IMR-90 (cell line): ENCODE data around the gene TTC27. TPM values are rescaled to one million over a fixed set of nuclear protein-coding genes. Genes with fewer than 3 reads are reported as not detected.

Experiments
- ATAC-seq: fragments of 200-7000 bp; cut with Tn5 transposase; 2 replicates; pipeline ENCODE4 v1.9.1; 2020; ENCODE audit warnings: low read depth, mild to moderate bottlenecking, moderate library complexity
- BruUV-seq: library from RNA; stranded (reverse); fragments of 400-500 nt; replicated peaks from 2 replicates; lab custom pipeline; 2021; lab: Mats Ljungman, UMichigan
- CTCF ChIA-PET: fragments of 300-600 bp; formaldehyde crosslinking; extraction: SDS; loops from one replicate; lab custom pipeline; 2021; ENCODE audit warnings: antibody characterized with exemption; lab: Yijun Ruan, JAX
- POLR2A ChIA-PET: fragments of 300-600 bp; sonication (Branson Sonifier 250); formaldehyde crosslinking; loops from one replicate; lab custom pipeline; 2022; ENCODE audit warnings: antibody characterized with exemption; ENCODE audit not compliant: unreplicated experiment; lab: Charles Lee
- DNase-seq: peaks from one replicate; pipeline ENCODE4 v3.0.0; 2013
- H2AFZ ChIP-seq: replicated peaks from 2 replicates; pipeline ENCODE3; 2013; ENCODE audit warnings: low read length, mild to moderate bottlenecking; ENCODE audit not compliant: poor library complexity
- H2AK5ac ChIP-seq: 2 replicates; pipeline ENCODE4 v1.6.1; 2013; ENCODE audit warnings: low read depth, low read length, inconsistent platforms
- H2AK9ac ChIP-seq: replicated peaks from 2 replicates; pipeline ENCODE3; 2013; ENCODE audit warnings: mild to moderate bottlenecking, low read depth, low read length, moderate library complexity; ENCODE audit not compliant: poor library complexity
- H2BK120ac ChIP-seq: 2 replicates; pipeline ENCODE4 v1.6.1; 2013; ENCODE audit warnings: low read depth, low read length, inconsistent platforms
- H2BK15ac ChIP-seq: 3 replicates; pipeline ENCODE4 v1.6.1; 2013; ENCODE audit warnings: low read depth, low read length, inconsistent platforms
- H2BK20ac ChIP-seq: 2 replicates; pipeline ENCODE4 v1.6.1; 2013; ENCODE audit warnings: low read depth, mild to moderate bottlenecking, inconsistent platforms, low read length, moderate library complexity
- H2BK5ac ChIP-seq: 2 replicates; pipeline ENCODE4 v1.6.1; 2013; ENCODE audit warnings: mild to moderate bottlenecking, low read depth, low read length, inconsistent platforms; ENCODE audit not compliant: poor library complexity, severe bottlenecking
- H3K14ac ChIP-seq: replicated peaks from 2 replicates; pipeline ENCODE4 v1.6.1; 2013; ENCODE audit warnings: low read depth, low read length, inconsistent platforms
- H3K18ac ChIP-seq: 2 replicates; pipeline ENCODE4 v1.6.1; 2013; ENCODE audit warnings: low read depth, low read length, control low read depth
- H3K23ac ChIP-seq: 2 replicates; pipeline ENCODE4 v1.6.1; 2013; ENCODE audit warnings: low read depth, low read length, inconsistent platforms
- H3K27ac ChIP-seq: 2 replicates; pipeline ENCODE4 v1.5.1; 2013; ENCODE audit warnings: mild to moderate bottlenecking, control low read depth, low read length; ENCODE audit not compliant: insufficient read depth
- H3K27me3 ChIP-seq: 2 replicates; pipeline ENCODE4 v1.6.1; 2013; ENCODE audit warnings: low read length; ENCODE audit not compliant: control insufficient read depth, insufficient read depth
- H3K36me3 ChIP-seq: 2 replicates; pipeline ENCODE4 v1.6.1; 2013; ENCODE audit warnings: low read length, mixed read lengths; ENCODE audit not compliant: control insufficient read depth, insufficient read depth
- H3K4ac ChIP-seq: 2 replicates; pipeline ENCODE4 v1.6.1; 2013; ENCODE audit warnings: low read depth, low read length, inconsistent platforms
- H3K4me1 ChIP-seq: 2 replicates; pipeline ENCODE4 v1.6.1; 2013; ENCODE audit warnings: low read length, mixed read lengths; ENCODE audit not compliant: control insufficient read depth, insufficient read depth
- H3K4me2 ChIP-seq: 2 replicates; pipeline ENCODE4 v1.6.1; 2013; ENCODE audit warnings: low read depth, mild to moderate bottlenecking, control low read depth, low read length, moderate library complexity
- H3K4me3 ChIP-seq: 2 replicates; pipeline ENCODE4 v1.5.1; 2013; ENCODE audit warnings: low read depth, mild to moderate bottlenecking, control low read depth, low read length, moderate library complexity; ENCODE audit not compliant: insufficient read depth
- H3K56ac ChIP-seq: 2 replicates; pipeline ENCODE4 v1.6.1; 2013; ENCODE audit warnings: low read length, inconsistent platforms; ENCODE audit not compliant: insufficient read depth; ENCODE audit errors: extremely low read depth
- H3K79me1 ChIP-seq, 2 experiments: 2 replicates each; pipeline ENCODE4 v1.6.1; 2013; ENCODE audit warnings: low read length in 2 of 2, inconsistent platforms in 1 of 2, low read depth in 1 of 2
- H3K9ac ChIP-seq: 2 replicates; pipeline ENCODE4 v1.6.1; 2013; ENCODE audit warnings: low read depth, low read length, control low read depth
- H3K9me1 ChIP-seq: 2 replicates; pipeline ENCODE4 v1.6.1; 2013; ENCODE audit warnings: low read length, inconsistent platforms; ENCODE audit not compliant: insufficient read depth
- H3K9me3 ChIP-seq: 2 replicates; pipeline ENCODE4 v1.6.1; 2013; ENCODE audit warnings: low read length; ENCODE audit not compliant: control insufficient read depth, insufficient read depth
- H4K20me1 ChIP-seq: 2 replicates; pipeline ENCODE4 v1.6.1; 2013; ENCODE audit warnings: low read length, inconsistent platforms; ENCODE audit not compliant: insufficient read depth
- H4K5ac ChIP-seq: 2 replicates; pipeline ENCODE4 v1.6.1; 2013; ENCODE audit warnings: mild to moderate bottlenecking, low read depth, low read length, control low read depth
- H4K8ac ChIP-seq, 2 experiments: 2 replicates each; pipeline ENCODE4 v1.6.1; 2013; ENCODE audit warnings: low read depth in 2 of 2, low read length in 2 of 2, control low read depth in 1 of 2, inconsistent platforms in 1 of 2
- H4K91ac ChIP-seq: 2 replicates; pipeline ENCODE4 v1.6.1; 2013; ENCODE audit warnings: low read depth, low read length, inconsistent platforms; ENCODE audit not compliant: insufficient read depth
- BHLHE40 ChIP-seq: fragments of 150-350 bp; IDR thresholded peaks from 2 replicates; pipeline ENCODE4 v1.6.1; 2016; ENCODE audit warnings: mild to moderate bottlenecking, low read depth, low read length
- CEBPB ChIP-seq: IDR thresholded peaks from 2 replicates; pipeline ENCODE4 v1.6.1; 2012; ENCODE audit warnings: low read depth, low read length, improper control_type of control experiment
- CHD1 ChIP-seq: IDR thresholded peaks from 2 replicates; pipeline ENCODE4 v1.6.1; 2012; ENCODE audit warnings: low read depth, low read length, improper control_type of control experiment
- FOS ChIP-seq: fragments of 150-350 bp; IDR thresholded peaks from 2 replicates; pipeline ENCODE4 v1.6.1; 2016; ENCODE audit warnings: low read depth, low read length
- MAFK ChIP-seq: IDR thresholded peaks from 2 replicates; pipeline ENCODE4 v1.6.1; 2012; ENCODE audit warnings: low read depth, low read length, improper control_type of control experiment
- MAZ ChIP-seq: IDR thresholded peaks from 2 replicates; pipeline ENCODE4 v1.6.1; 2012; ENCODE audit warnings: low read depth, mild to moderate bottlenecking, low read length, improper control_type of control experiment, moderate library complexity, borderline replicate concordance
- MXI1 ChIP-seq: IDR thresholded peaks from 2 replicates; pipeline ENCODE4 v1.6.1; 2012; ENCODE audit warnings: low read depth, mild to moderate bottlenecking, low read length, moderate library complexity, borderline replicate concordance
- NFE2L2 ChIP-seq: fragments of 150-350 bp; IDR thresholded peaks from 2 replicates; pipeline ENCODE4 v1.6.1; 2016; ENCODE audit warnings: low read depth, mild to moderate bottlenecking, low read length
- POLR2A ChIP-seq: IDR thresholded peaks from 2 replicates; pipeline ENCODE4 v1.6.1; 2012; ENCODE audit warnings: mild to moderate bottlenecking, low read depth, low read length
- RAD21 ChIP-seq: IDR thresholded peaks from 2 replicates; pipeline ENCODE4 v1.6.1; 2012; ENCODE audit warnings: low read length, improper control_type of control experiment
- RCOR1 ChIP-seq: IDR thresholded peaks from 2 replicates; pipeline ENCODE4 v1.6.1; 2012; ENCODE audit warnings: mild to moderate bottlenecking, low read length, improper control_type of control experiment; ENCODE audit not compliant: insufficient replicate concordance
- RFX5 ChIP-seq: IDR thresholded peaks from 2 replicates; pipeline ENCODE4 v1.8.0; 2012; ENCODE audit warnings: low read depth, mild to moderate bottlenecking, low read length, moderate library complexity
- SMC3 ChIP-seq: fragments of 150-350 bp; IDR thresholded peaks from 2 replicates; pipeline ENCODE4 v1.6.1; 2016; ENCODE audit warnings: low read depth, mild to moderate bottlenecking, antibody characterized with exemption, low read length, moderate library complexity
- WGBS, 2 experiments: methylation state at CpG; one replicate each; pipeline versions ENCODE4 v1.1.5 to v1.1.7; 2013; ENCODE audit warnings: missing lambda C conversion rate in 2 of 2; ENCODE audit not compliant: insufficient read length in 1 of 2; ENCODE audit errors: extremely low coverage in 2 of 2; 5-methylcytosine and 5-hydroxymethylcytosine counted together
- dilution Hi-C: fragments of 300-500 bp; cut with HindIII; formaldehyde crosslinking; loops from one replicate; pipeline ENCODE4 v1.14.3; 2018; ENCODE audit warnings: low sequenced_read_pairs; ENCODE audit not compliant: unreplicated experiment
- in situ Hi-C: fragments of 300-500 bp; cut with MboI; formaldehyde crosslinking; loops from 3 replicates; pipeline ENCODE4 v1.14.3; 2019; ENCODE audit warnings: low sequenced_read_pairs, inconsistent platforms, mixed read lengths
- intact Hi-C: fragments of 100-400 bp; cut with micrococcal nuclease; formaldehyde crosslinking; loops from 2 replicates; pipeline ENCODE4 v1.10.0; 2022
- polyA plus RNA-seq, 3 experiments: library from polyadenylated mRNA; depleted of rRNA; stranded (reverse); fragments of >200 nt; gene quantifications; 2 replicates each; pipeline ENCODE4 v1.2.3, GENCODE V29; 2012; ENCODE audit warnings: low replicate concordance in 1 of 3
- total RNA-seq: library from RNA; depleted of rRNA; stranded (reverse); fragments of >200 nt; gene quantifications from 2 replicates; pipeline ENCODE4 v1.2.3, GENCODE V29; 2012
- TF ChIP-seq, protein P1 (sequence below): fragments of 150-350 bp; IDR thresholded peaks from 2 replicates; pipeline ENCODE4 v1.6.1; 2016; ENCODE audit warnings: low read depth, mild to moderate bottlenecking, low read length, moderate library complexity, borderline replicate concordance
- TF ChIP-seq, protein P2 (sequence below): conservative IDR thresholded peaks from 2 replicates; pipeline ENCODE4 v1.5.1; 2012; ENCODE audit warnings: mild to moderate bottlenecking, low read depth, low read length, improper control_type of control experiment
- TF ChIP-seq, protein P3 (sequence below): fragments of 150-350 bp; IDR thresholded peaks from 2 replicates; pipeline ENCODE4 v1.6.1; 2017; ENCODE audit warnings: mild to moderate bottlenecking, antibody characterized with exemption, low read length, low read depth

The TTC27 gene
- total and polyA plus RNA-seq, 2 of the 4 experiments (the other 2 are of a cell fraction), result 12.7 to 30.5 TPM

DNA sequence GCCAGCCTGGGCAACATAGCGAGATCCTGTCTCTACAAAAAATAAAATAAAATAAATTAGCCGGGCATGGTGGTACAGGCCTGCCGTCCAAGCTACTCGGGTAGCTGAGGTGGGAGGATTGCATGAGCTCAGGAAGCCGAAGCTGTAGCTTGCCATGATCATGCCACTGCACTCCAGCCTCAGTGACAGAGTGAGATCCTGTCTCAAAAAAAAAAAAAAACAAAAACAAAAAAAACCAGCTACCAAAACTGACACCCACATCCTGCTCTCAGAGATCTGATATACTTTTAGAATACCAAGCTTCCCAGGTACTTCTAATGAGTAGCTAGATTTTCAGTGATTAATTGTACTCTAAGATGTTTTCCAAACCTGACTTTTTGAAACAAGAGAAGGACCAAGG, 74.0 kb downstream of the TTC27 start:
- in situ Hi-C loops (no loop called here), dilution Hi-C loops (no loop called here)
- POLR2A ChIA-PET, result no interaction called here

More for the DNA sequence above, 74.0 kb downstream of the TTC27 start:
- Histone ChIP-seq H2BK20ac (no peak overlapping the region), H2AFZ (no peak overlapping the region), H2AK5ac (no peak overlapping the region), H3K4me3 (no peak overlapping the region), H3K27ac (no peak overlapping the region), H4K91ac (no peak overlapping the region), H3K27me3 (no peaks in the 10 kb centered on the region), H3K18ac (no peak overlapping the region), H2BK5ac (no peak overlapping the region), H4K5ac (no peak overlapping the region), H4K8ac (no peak overlapping the region), H2BK120ac (no peak overlapping the region), H3K9ac (no peak overlapping the region), H4K20me1 (no peaks in the 10 kb centered on the region; the same call in 1 of the 2 replicates), H2BK15ac (no peak overlapping the region), H3K23ac (no peak overlapping the region), H3K56ac (no peak overlapping the region), H3K4ac (no peak overlapping the region), H3K9me1 (no peaks in the 10 kb centered on the region), H3K14ac (no peak overlapping the region), H3K9me3 (no peaks in the 10 kb centered on the region), H3K4me1 (peaks cover 2% of the 10 kb centered on the region; the same call in 1 of the 2 replicates), H3K4me2 (no peak overlapping the region), H2AK9ac (no peak overlapping the region), H3K36me3 (peaks cover 5% of the 10 kb centered on the region; the same call in 1 of the 2 replicates), H3K79me1 (peaks cover 0 to 6% of the 10 kb centered on the region in 2 experiments; a peak in 3 of 4 replicates)
- CTCF ChIA-PET, result no interaction called here
- ATAC-seq, result no peak
- intact Hi-C loops, result no loop called here
- DNase-seq, result no peak
- BruUV-seq, result no TSS peak
- TF ChIP-seq FOS (no peak), MAFK (no peak), NFE2L2 (no peak), SMC3 (no peak), CHD1 (no peak), RFX5 (no peak), RCOR1 (no peak), POLR2A (no peak), RAD21 (no peak), BHLHE40 (no peak), CEBPB (no peak), MAZ (no peak), MXI1 (no peak)
- TF ChIP-seq, protein P1, sequence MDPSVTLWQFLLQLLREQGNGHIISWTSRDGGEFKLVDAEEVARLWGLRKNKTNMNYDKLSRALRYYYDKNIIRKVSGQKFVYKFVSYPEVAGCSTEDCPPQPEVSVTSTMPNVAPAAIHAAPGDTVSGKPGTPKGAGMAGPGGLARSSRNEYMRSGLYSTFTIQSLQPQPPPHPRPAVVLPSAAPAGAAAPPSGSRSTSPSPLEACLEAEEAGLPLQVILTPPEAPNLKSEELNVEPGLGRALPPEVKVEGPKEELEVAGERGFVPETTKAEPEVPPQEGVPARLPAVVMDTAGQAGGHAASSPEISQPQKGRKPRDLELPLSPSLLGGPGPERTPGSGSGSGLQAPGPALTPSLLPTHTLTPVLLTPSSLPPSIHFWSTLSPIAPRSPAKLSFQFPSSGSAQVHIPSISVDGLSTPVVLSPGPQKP, result no peak
- TF ChIP-seq, protein P2, sequence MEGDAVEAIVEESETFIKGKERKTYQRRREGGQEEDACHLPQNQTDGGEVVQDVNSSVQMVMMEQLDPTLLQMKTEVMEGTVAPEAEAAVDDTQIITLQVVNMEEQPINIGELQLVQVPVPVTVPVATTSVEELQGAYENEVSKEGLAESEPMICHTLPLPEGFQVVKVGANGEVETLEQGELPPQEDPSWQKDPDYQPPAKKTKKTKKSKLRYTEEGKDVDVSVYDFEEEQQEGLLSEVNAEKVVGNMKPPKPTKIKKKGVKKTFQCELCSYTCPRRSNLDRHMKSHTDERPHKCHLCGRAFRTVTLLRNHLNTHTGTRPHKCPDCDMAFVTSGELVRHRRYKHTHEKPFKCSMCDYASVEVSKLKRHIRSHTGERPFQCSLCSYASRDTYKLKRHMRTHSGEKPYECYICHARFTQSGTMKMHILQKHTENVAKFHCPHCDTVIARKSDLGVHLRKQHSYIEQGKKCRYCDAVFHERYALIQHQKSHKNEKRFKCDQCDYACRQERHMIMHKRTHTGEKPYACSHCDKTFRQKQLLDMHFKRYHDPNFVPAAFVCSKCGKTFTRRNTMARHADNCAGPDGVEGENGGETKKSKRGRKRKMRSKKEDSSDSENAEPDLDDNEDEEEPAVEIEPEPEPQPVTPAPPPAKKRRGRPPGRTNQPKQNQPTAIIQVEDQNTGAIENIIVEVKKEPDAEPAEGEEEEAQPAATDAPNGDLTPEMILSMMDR, result no peak
- TF ChIP-seq, protein P3, sequence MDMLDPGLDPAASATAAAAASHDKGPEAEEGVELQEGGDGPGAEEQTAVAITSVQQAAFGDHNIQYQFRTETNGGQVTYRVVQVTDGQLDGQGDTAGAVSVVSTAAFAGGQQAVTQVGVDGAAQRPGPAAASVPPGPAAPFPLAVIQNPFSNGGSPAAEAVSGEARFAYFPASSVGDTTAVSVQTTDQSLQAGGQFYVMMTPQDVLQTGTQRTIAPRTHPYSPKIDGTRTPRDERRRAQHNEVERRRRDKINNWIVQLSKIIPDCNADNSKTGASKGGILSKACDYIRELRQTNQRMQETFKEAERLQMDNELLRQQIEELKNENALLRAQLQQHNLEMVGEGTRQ, result no peak
- 100% methylated on average over 2 of the region's 5 CpGs; no CpG with 5 or more reads in 1 of the 2 experiments for WGBS, 2 experiments
